Mesothelial cell of epicardium (in vitro differentiated cells): Measurements from ENCODE around the gene GRIP1. TPM values are rescaled to one million over a fixed set of nuclear protein-coding genes. Genes with fewer than 3 reads are reported as not detected.

Source experiments
- DNase-seq, 2 experiments: peaks; one replicate each; pipeline ENCODE4 v3.0.0; 2021; ENCODE audit warnings: low spot score in 2 of 2; ENCODE audit not compliant: unreplicated experiment in 2 of 2
- H3K27ac Mint-ChIP-seq: 2 replicates; pipeline ENCODE4 v1.8.0; 2021; ENCODE audit warnings: mixed read lengths
- H3K27me3 Mint-ChIP-seq: 2 replicates; pipeline ENCODE4 v1.8.0; 2021; ENCODE audit warnings: low read depth, mixed read lengths
- H3K36me3 Mint-ChIP-seq: 2 replicates; pipeline ENCODE4 v1.8.0; 2021; ENCODE audit warnings: mixed read lengths
- H3K4me1 Mint-ChIP-seq: 2 replicates; pipeline ENCODE4 v1.8.0; 2021; ENCODE audit warnings: mixed read lengths
- H3K4me3 Mint-ChIP-seq: 2 replicates; pipeline ENCODE4 v1.8.0; 2021; ENCODE audit warnings: mild to moderate bottlenecking, moderate library complexity, mixed read lengths
- H3K9me3 Mint-ChIP-seq: 2 replicates; pipeline ENCODE4 v1.8.0; 2021; ENCODE audit warnings: mixed read lengths
- total RNA-seq: library from RNA; stranded (reverse); gene quantifications from 3 replicates; pipeline ENCODE4 v1.2.1, GENCODE V29; 2021
- TF ChIP-seq, protein P1 (sequence below): fragments of 200-600 bp; sonication (generic); IDR thresholded peaks from one replicate; pipeline ENCODE4 v1.5.0; 2021; ENCODE audit warnings: antibody characterized with exemption; ENCODE audit not compliant: unreplicated experiment

The GRIP1 gene
- total RNA-seq, 1 donor from 2014 or later: 89.3 TPM

DNA sequence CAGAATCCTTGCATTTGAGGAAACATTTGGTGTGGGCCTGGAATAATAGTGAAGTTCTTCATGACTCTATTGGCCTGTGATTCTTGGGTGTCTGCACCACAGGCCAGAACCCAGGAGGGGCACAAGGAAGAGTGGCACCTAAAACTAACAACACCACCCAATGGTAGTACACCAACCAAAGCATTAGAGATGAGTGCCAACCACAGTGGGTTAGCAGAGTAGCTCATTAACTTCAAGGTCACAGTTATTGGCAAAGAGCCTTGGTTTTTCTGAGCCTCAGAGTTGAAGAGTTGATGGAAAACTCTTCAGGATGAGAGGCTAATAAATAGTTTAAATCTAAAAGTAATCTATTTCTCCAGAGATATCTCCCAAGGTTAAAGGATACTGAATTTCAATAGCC is 319.6 kb downstream of the GRIP1 start:
- TF ChIP-seq, protein P1, sequence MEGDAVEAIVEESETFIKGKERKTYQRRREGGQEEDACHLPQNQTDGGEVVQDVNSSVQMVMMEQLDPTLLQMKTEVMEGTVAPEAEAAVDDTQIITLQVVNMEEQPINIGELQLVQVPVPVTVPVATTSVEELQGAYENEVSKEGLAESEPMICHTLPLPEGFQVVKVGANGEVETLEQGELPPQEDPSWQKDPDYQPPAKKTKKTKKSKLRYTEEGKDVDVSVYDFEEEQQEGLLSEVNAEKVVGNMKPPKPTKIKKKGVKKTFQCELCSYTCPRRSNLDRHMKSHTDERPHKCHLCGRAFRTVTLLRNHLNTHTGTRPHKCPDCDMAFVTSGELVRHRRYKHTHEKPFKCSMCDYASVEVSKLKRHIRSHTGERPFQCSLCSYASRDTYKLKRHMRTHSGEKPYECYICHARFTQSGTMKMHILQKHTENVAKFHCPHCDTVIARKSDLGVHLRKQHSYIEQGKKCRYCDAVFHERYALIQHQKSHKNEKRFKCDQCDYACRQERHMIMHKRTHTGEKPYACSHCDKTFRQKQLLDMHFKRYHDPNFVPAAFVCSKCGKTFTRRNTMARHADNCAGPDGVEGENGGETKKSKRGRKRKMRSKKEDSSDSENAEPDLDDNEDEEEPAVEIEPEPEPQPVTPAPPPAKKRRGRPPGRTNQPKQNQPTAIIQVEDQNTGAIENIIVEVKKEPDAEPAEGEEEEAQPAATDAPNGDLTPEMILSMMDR: no peak
- Mint-ChIP-seq H3K4me3 (no peak overlapping the region), H3K9me3 (no peaks in the 10 kb centered on the region), H3K36me3 (peaks cover 31% of the 10 kb centered on the region), H3K4me1 (no peaks in the 10 kb centered on the region), H3K27ac (no peak overlapping the region), H3K27me3 (peaks cover 1% of the 10 kb centered on the region)
- no peak for DNase-seq

DNA sequence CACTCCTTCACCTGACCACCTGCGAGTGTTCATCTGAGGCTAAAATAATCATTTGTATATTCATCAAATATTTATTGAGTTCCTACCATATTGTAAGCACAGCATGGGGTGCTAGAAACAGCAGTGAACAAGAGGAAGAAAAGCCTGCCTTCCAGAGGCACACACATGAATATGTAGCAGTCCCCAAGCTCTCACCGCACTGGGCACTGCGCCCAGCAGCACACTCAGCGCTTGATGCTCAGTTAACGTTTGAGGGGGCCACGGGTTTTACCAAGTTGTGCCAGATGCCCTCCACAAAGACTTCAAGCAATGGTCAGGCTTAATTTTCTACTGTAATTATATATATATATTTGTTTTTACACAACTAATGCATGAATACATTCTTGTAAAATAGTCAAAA is 324.6 kb downstream of the GRIP1 start:
- Mint-ChIP-seq H3K36me3 (peaks cover 41% of the 10 kb centered on the region), H3K27ac (no peak overlapping the region), H3K9me3 (no peaks in the 10 kb centered on the region), H3K4me1 (no peaks in the 10 kb centered on the region), H3K4me3 (no peak overlapping the region), H3K27me3 (no peaks in the 10 kb centered on the region)
- TF ChIP-seq, protein P1: no peak
- DNase-seq: no peak

DNA sequence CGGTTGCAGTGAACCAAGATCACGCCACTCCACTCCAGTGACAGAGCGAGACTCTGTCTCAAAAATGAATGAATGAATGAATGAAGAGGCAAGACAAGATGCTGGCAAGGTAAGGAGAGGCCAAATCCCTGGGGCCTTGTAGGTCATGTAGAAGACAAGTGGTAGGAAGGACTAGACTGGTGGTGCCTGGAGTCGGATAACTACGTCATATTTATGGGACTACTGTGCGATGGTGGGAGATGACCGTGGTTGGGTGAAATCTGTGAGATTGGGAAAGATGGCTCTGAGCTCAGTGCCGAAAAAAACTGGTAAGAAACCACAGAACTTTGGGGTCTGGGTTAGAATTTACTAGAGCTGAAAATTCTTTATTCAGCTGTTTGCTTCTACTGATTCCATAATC is 326.0 kb downstream of the GRIP1 start:
- Mint-ChIP-seq H3K9me3 (no peaks in the 10 kb centered on the region), H3K36me3 (peaks cover 50% of the 10 kb centered on the region), H3K27me3 (no peaks in the 10 kb centered on the region), H3K27ac (no peak overlapping the region), H3K4me1 (no peaks in the 10 kb centered on the region), H3K4me3 (no peak overlapping the region)
- TF ChIP-seq, protein P1: no peak
- DNase-seq: no peak

DNA sequence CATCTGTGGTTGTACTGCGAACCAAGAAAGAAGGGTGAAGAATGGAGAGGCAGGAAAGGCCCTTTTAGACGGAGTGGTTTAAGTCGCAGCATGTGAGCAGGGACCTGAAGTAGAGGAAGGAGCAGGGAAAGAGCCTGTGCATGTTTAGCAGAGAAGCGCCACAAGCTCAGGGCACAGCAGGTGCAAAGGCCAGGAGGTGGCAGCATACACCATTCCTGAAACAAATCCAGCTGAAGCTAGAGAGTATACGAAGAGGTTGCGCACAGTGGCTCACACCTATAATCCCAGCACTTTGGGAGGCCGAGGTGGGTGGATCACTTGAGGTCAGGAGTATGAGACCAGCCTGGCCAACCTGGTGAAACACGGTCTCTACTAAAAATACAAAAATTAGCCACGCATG is 326.7 kb downstream of the GRIP1 start:
- Mint-ChIP-seq H3K27me3 (no peaks in the 10 kb centered on the region), H3K4me3 (no peak overlapping the region), H3K27ac (no peak overlapping the region), H3K36me3 (peaks cover 48% of the 10 kb centered on the region), H3K9me3 (no peaks in the 10 kb centered on the region), H3K4me1 (no peaks in the 10 kb centered on the region)
- TF ChIP-seq, protein P1: no peak
- no peak for DNase-seq

DNA sequence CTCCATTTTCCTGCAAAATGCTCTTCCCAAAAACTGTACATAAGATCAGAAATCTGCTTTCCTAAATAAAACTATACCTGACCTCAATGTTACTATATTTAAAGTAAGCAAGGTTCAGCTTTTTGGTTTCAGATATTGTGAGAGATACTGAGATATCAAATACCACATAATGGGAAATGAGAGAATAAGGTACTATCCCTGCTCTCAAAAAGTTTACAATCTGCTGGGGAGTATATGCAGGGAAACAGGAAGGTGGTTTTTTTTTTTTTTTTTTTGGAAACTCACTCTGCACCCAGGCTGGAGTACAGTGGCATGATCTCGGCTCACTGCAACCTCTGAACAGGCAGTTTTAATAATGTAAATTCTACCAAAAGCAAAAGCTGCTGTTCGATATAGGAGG is 327.6 kb downstream of the GRIP1 start:
- H3K9me3 Mint-ChIP-seq: no peaks in the 10 kb centered on the region
- DNase-seq: no peak
- H3K27me3 Mint-ChIP-seq: no peaks in the 10 kb centered on the region
- no peak overlapping the region for H3K27ac Mint-ChIP-seq
- no peaks in the 10 kb centered on the region for H3K4me1 Mint-ChIP-seq
- no peak overlapping the region for H3K4me3 Mint-ChIP-seq
- TF ChIP-seq, protein P1: no peak
- H3K36me3 Mint-ChIP-seq: peaks cover 52% of the 10 kb centered on the region

DNA sequence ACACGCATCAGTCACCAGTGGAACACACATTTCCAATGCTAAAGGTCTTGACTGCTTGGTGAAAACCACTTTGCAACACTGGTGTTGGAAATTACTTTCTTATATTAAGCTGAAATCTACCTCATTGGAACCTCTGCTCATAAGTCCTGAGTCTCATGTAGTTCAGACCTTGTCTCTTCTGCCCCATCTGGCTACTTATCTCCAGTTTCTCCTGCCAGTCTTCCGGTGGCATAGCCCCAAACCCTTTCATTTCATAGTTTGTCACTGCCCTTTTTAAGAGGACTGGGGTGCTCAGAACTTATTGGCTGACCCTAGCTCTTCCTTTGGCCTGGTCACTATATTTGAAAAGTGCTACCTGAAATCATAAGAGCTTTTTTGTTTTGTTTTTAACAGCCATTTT is 332.9 kb downstream of the GRIP1 start:
- H3K27me3 Mint-ChIP-seq: no peaks in the 10 kb centered on the region
- TF ChIP-seq, protein P1: no peak
- no peak overlapping the region for H3K27ac Mint-ChIP-seq
- H3K36me3 Mint-ChIP-seq: peaks cover 72% of the 10 kb centered on the region
- peaks cover 29% of the 10 kb centered on the region for H3K9me3 Mint-ChIP-seq
- H3K4me3 Mint-ChIP-seq: no peak overlapping the region
- DNase-seq: no peak
- H3K4me1 Mint-ChIP-seq: no peaks in the 10 kb centered on the region
